ENCODE measurements around the gene THAP8. TPM values are rescaled to one million over a fixed set of nuclear protein-coding genes. Genes with fewer than 3 reads are reported as not detected.

Gene THAP8
- total RNA-seq, 1 donor from 2014 or later, result 2.6 TPM

DNA sequence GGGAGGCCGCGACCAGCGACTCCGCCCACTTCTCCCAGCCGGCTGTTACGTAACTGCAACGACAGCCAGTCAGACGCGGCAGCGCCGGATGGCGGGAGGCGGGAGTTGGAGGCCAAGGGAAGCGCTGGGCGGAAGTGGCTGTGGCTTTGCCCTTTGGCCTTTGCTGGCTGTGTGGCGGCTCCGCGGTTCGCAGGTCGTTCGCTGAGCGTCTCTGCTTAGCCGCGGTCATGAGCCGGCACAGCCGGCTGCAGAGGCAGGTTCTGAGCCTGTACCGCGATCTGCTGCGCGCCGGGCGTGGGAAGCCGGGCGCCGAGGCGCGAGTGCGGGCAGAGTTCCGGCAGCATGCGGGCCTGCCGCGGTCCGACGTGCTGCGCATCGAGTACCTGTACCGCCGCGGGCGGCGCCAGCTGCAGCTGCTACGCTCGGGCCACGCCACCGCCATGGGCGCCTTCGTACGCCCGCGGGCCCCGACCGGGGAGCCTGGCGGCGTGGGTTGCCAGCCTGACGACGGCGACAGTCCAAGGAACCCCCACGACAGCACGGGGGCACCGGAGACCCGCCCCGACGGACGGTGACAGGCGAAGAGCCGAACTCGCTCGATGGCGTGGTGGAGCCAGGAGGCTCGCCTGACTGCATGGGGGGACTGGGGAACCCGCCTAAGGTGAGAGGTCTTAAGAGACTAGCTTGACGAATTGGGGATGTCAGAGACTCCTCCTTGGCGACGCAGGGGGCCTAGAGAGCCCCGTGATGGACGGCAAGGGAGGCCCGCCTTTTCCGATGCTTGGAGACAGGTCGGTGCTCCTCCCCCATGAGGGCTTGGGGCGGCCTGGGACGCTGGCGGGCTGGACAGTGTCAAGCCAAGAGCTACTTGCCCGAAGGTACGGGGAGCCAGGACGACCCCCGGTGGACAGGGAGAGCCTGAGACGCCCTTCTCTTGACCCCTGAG is 58.8 kb downstream of the THAP8 start, which contains the start of gene SDHAF1:
SDHAF1 (plus strand) TSS at position 141 of the 946 bp plus-strand sequence; CDS start at position 228, 87 bp downstream.
- intact Hi-C loops (cut with micrococcal nuclease), result loop anchor here (1.0 to 10.0 kb wide), 9 partner anchors 19 to 451 kb away; partner anchors contain the start of genes ALKBH6, PROSER3, TBCB and THAP8

GRCh38 chr19:35993923-35994598 is 60.0 kb downstream of the THAP8 start:
- intact Hi-C loops (cut with micrococcal nuclease), result loop anchor here (10.0 kb wide), 1 partner anchor 449 kb away; the partner anchor contains the start of gene TMEM147

DNA sequence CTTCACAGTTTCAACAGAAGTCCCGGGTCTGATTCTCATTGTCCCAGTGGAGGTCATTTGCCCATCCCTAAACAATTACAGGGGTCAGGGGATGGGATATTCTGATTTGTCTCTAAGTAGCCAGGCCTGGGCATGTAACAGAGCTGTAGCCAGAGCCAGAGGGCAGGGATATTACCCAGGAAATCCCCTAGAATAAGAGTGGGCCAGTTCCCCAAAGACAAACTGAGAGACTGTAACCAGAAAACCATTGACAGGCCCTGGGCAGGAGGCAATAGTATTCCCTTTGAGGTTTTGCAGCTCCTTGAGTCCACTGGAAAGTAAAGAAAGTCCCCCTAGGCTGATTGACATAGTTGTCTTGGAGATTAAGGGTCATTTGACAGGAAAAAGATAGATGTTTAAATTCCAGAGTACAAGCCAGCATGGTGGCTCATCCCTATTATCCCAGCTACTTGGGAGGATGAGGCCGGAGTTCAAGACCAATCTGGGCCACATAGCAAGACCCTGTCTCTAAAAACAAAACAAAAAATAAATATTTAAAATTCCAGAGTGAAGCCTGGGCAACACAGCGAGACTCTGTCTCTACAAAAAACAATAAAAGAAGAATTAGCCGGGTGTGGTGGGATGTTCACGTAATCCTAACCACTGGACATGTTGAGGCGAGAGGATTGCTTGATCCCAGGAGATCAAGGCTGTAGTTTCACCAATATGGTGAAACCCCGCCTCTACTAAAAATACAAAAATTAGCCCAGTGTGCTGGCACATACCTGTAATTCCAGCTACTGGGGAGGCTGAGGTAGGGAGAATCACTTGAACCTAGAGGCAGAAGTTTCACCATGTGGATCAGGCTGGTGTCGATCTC is 60.9 kb downstream of the THAP8 start:
- intact Hi-C loops (cut with micrococcal nuclease), result loop anchor here (10.0 kb wide), 1 partner anchor 448 kb away; the partner anchor contains the start of gene TMEM147

DNA sequence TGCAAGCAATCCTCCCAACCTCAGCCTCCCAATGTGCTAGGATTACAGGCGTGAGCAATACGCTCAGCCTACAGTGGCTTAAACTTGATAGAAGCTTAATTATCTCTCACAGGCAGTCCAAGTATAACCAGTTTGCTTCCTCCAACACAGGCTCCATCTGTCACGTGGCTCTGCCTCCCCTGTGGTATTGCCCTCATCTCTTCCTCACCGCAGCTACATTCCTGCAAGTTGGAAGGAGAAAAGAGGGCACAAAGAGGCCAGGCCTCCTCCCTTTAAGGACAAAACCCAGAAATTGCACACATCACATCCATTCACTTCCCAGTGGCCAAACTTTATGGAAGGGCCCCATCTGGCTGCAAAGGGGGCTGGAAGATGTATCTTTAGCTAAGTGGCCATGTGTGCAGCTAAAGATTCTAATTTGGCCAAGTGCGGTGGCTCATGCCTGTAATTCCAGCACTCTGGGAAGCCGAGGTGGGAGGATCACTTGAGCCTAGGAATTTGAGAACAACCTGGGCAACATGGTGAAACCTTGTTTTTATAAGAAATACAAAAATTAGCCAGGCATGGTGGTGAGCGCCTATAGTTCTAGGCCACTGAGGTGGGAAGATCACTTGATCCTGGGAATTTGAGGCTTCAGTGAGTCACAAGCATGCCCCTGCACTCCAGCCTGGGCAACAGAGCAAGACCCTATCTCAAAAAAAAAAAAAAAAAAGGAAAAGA is 62.2 kb downstream of the THAP8 start:
- intact Hi-C loops (cut with micrococcal nuclease), result loop anchor here (10.0 kb wide), 1 partner anchor 447 kb away; the partner anchor contains the start of gene TMEM147

DNA sequence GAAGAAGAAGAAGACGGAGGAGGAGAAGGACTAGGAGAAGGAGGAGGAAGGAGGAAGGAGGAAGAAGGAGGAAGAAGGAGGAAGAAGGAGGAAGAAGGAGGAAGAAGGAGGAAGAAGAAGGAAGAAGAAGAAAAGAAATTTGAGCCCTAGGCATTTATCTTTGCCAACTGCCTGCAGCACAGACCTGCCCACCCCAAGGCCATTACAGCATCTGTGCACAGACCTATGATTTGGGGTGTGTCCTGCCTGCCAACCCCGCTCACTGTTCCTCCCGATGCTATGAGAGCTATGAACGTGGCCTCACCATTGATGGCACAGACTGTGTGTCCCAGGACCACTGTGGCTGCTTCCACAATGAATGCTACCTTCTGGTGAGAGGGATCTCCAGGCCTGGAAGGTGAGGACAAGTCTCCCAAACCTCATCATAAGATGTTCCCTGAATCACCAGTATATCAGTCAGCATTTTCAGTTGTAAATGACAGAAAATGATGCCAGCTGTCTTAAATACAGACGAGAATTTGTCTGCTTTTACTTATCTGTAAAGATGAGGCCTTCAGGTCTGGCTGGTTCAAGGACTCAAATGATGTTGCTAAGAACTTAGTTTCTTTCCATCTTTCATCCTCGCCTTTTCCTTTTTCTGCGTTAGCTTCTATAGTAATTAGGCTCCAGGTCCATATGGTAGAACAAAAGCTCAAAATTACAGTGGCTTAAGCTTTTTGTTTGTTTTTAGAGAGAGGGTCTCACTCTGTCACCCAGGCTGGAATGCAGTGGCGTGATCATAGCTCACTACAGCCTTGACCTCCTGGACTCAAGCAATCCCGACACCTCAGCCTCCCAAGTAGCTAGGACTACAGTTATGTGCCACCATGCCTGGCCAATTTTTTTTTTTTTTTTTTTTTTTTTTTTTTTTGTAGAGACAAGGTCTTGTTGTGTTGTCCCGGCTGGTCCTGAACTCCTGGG is 63.0 kb downstream of the THAP8 start:
- intact Hi-C loops (cut with micrococcal nuclease), result loop anchor here (10.0 kb wide), 1 partner anchor 446 kb away; the partner anchor contains the start of gene TMEM147

DNA sequence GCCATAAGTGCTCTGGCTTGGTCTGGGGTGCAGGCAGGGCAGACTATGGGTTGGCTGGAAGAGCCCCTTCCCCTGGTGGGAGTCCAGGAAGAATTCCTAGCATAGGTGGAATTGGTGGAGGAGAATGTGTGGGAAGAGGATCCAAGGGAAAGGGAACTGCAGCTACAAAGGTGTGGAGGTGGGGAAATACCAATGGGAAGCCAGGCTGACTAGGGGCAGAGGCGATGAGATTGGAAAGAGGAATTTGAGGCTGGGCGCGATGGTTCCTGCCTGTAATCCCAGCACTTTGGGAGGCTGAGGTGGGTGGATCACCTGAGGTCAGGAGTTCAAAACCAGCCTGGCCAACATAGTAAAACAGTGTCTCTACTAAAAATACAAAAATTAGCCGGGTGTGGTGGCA is 63.9 kb downstream of the THAP8 start:
- intact Hi-C loops (cut with micrococcal nuclease), result loop anchor here (10.0 kb wide), 1 partner anchor 445 kb away; the partner anchor contains the start of gene TMEM147

DNA sequence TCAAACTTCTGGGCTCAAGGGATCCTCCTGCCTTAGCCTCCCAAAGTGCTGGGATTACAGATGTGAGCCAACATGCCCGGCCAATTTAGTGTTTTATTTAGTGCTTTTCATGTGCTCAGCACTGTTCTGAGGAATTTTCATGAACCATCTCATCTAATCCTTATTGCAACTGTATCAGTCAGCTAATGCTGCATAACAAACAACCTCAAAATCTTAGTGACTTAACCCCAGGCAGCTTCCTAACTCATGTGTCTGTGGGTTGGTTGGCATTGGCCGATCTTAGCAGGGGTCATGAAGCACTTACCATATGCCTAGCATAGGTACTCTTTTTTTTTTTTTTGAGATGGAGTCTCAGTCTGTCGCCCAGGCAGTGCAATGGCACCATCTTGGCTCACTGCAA is 65.3 kb downstream of the THAP8 start:
- intact Hi-C loops (cut with micrococcal nuclease), result no loop called here

- intact Hi-C loops (cut with micrococcal nuclease), result no loop called here
Observed at GRCh38 chr19:35987571-35987896, 66.6 kb downstream of the THAP8 start.

DNA sequence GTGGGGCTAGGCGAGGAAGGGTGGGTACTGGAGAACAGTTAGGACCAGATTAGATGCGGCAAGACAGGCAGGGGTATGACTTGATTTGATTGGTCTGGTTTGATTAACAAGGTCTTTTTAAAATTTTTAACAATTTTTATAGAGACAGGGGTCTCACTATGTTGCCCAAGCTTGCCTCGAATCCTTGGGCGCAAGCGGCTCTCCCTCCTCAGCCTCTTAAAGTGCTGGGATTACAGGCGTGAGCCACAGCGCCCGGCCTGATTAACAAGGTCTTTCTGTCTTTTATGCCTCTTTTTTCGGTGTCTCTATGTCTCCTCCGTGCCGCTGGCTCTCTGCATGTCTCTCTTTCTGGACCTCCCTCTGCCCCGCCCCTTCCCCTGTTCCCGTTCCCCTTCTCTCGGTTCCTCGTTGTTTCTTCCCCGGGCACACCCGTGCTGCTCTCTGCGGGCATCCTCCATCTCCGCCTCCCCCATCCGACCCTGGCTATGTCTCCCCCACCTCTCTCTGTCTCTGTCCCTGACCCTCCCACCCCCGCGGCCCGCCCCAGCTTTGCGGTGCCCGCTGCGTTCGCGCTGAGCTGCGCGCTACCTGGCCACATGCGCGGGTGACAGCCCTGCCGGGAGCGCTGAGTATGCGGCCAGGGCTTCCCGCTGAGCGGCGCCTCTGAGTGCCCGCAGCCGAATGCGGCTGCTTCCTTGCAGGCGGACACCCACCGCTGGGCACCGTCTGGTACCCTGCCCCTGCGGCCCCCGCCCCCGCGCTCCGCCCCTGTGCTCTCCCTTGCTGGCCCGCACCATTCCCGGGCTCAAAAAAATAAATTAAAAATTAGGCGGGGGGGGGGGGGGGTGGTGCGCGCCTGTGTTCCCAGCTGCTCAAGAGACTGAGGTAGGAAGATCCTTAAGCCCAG is 67.2 kb downstream of the THAP8 start:
- intact Hi-C loops (cut with micrococcal nuclease), result no loop called here

- intact Hi-C loops (cut with micrococcal nuclease), result no loop called here
Observed at GRCh38 chr19:35986111-35986510, 68.0 kb downstream of the THAP8 start.

Other genes with a start within 250 kb of the THAP8 start
- not detected in 2 replicates for gene PRODH2, start 241.4 kb downstream of the THAP8 start, total RNA-seq
- gene NPHS1, start 201.8 kb downstream of the THAP8 start, total RNA-seq, result not detected in 2 replicates
- gene KIRREL2, start 197.4 kb downstream of the THAP8 start, total RNA-seq, result 3.0 and 3.3 TPM in 2 replicates
- 1.7 and 3.6 TPM in 2 replicates for gene APLP1, start 185.7 kb downstream of the THAP8 start, total RNA-seq
- gene NFKBID, start 153.7 kb downstream of the THAP8 start, total RNA-seq, result 54.0 and 63.1 TPM in 2 replicates
- gene HCST, start 151.8 kb downstream of the THAP8 start, total RNA-seq, result 101 and 108 TPM in 2 replicates
- gene TYROBP, start 146.0 kb downstream of the THAP8 start, total RNA-seq, result not detected in 2 replicates
- 13.1 and 14.7 TPM in 2 replicates for gene LRFN3, start 117.9 kb downstream of the THAP8 start, total RNA-seq
- 16.8 and 17.4 TPM in 2 replicates for gene SDHAF1, start 59.1 kb downstream of the THAP8 start, total RNA-seq
- 2.6 and 2.7 TPM in 2 replicates for gene SYNE4, start 45.5 kb downstream of the THAP8 start, total RNA-seq
- gene ALKBH6, start 40.1 kb downstream of the THAP8 start, total RNA-seq, result 49.1 and 52.2 TPM in 2 replicates
- 3.4 and 3.8 TPM in 2 replicates for gene CLIP3, start 21.4 kb downstream of the THAP8 start, total RNA-seq
- 20.3 and 21.7 TPM in 2 replicates for gene WDR62, start 612 bp upstream of the THAP8 start, total RNA-seq
- gene OVOL3, start 56.9 kb upstream of the THAP8 start, total RNA-seq, result not detected in 2 replicates
- 47.8 and 53.4 TPM in 2 replicates for gene POLR2I, start 60.6 kb upstream of the THAP8 start, total RNA-seq
- gene TBCB, start 61.2 kb upstream of the THAP8 start, total RNA-seq, result 198 and 205 TPM in 2 replicates
- 439 and 454 TPM in 2 replicates for gene CAPNS1, start 85.8 kb upstream of the THAP8 start, total RNA-seq
- gene COX7A1, start 98.2 kb upstream of the THAP8 start, total RNA-seq, result not detected in 2 replicates
- 2.2 and 2.5 TPM in 2 replicates for gene ZNF565, start 160.4 kb upstream of the THAP8 start, total RNA-seq
- 57.8 and 60.7 TPM in 2 replicates for gene ZNF146, start 160.8 kb upstream of the THAP8 start, total RNA-seq